ENCODE data around the gene SF3A1.
"Not testable (repeated sequence)": the region's sequence is repeated elsewhere in the genome, so short reads cannot be mapped to it uniquely, and the experiment has no call there.

The SF3A1 gene

DNA sequence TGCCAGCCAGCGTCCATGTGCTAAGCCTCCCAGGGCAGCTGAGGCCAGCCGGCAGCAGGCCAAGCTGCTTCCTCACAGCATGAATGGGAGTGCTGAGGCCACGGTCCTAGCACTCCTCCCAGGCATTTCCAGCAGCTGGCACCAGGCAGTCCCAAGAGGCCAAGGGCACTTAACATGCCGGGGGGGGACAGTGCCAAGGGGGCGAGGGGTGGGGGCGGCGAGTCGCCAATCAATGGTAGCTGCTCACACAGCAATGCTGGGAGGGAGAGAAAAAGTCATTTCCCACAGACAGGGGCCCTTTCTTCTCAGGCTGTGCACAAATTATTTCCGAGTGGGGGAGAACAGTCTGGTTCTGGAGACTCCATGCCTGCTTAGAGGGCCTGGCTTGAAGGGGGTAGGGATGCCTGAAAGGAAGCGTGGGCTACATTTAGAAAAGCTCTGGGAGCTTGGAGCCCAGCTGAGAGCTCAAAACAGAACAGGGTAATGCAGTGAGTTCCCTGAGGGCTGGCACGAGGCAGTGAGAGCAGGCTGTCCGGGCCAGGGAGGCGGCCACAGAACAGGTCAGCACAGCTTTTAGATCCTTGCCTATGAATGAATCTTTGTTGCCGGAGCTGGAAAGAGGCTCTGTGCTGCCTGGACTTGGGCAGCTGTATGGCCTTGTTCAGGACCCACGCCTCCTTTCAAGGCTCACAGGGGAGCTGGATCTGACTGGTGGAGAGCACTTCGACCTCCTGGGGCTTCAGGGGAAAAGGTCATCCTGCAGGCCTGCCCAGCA is 15.6 kb downstream of the SF3A1 start:
- Histone ChIP-seq H3K9me3 (ENCODE audit: low read length) (no peaks in the 10 kb centered on the region), H3K36me3 (ENCODE audit: insufficient read depth, low read length) (peaks cover 98% of the 10 kb centered on the region), H3K4me3 (ENCODE audit: low read depth in 1 of 2, low read length in 2 of 2) (no peak overlapping the region), H3K4me1 (ENCODE audit: insufficient read depth, low read length) (no peaks in the 10 kb centered on the region), H3K9ac (ENCODE audit: low read length) (no peak overlapping the region), H3K27me3 (ENCODE audit: control insufficient read depth in 1 of 2, insufficient read depth in 2 of 2, low read length in 2 of 2) (no peaks in the 10 kb centered on the region), H3K27ac (ENCODE audit: low read depth, low read length) (no peak overlapping the region)

DNA sequence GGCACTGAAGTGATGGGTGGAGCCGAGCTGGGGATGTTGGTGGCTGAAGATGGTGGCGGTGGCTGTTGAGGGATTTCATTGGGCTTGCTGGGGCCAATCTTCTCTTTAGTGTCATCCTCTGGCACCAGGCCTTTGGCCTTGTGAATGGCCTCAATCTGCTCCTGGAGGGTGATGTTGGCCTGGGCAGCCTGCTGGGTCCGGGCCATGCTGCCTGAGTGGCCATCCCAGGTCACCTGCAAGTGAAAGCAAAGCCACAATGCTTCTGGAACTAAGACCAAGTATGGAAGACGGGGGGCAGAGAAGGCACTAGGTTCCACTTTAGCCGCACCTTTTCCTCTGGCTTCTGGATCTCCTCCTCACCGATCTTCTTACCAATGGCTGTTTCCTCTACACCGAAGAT is 17.9 kb downstream of the SF3A1 start:
- Histone ChIP-seq H3K4me1 (ENCODE audit: insufficient read depth, low read length) (no peaks in the 10 kb centered on the region), H3K36me3 (ENCODE audit: insufficient read depth, low read length) (peaks cover 98% of the 10 kb centered on the region), H3K27me3 (ENCODE audit: control insufficient read depth in 1 of 2, insufficient read depth in 2 of 2, low read length in 2 of 2) (no peaks in the 10 kb centered on the region), H3K9me3 (ENCODE audit: low read length) (no peaks in the 10 kb centered on the region), H3K4me3 (ENCODE audit: low read depth in 1 of 2, low read length in 2 of 2) (no peak overlapping the region), H3K9ac (ENCODE audit: low read length) (no peak overlapping the region), H3K27ac (ENCODE audit: low read depth, low read length) (no peak overlapping the region)

DNA sequence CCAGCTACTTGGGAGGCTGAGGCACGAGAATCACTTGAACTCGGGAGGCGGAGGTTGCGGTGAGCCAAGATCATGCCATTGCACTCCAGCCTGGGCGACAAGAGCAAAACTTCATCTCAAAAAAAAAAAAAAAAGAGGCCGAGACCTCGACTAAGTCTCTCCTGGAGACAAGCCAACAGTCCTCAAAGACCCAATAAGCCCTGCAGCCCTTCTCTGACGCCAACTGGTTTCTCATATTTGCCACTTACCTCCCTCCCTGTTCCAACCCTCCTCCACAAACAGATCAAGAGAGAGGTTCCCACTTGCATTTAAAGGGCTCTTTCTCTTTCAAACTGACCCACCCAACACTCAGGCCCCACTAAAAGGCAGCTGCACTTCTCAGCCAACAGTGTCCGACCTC is 18.4 kb downstream of the SF3A1 start:
- peaks cover 98% of the 10 kb centered on the region for H3K36me3 ChIP-seq (ENCODE audit: insufficient read depth, low read length)
- not testable (repeated sequence) for H3K9ac ChIP-seq (ENCODE audit: low read length); H3K27ac ChIP-seq (ENCODE audit: low read depth, low read length); H3K27me3 ChIP-seq (ENCODE audit: control insufficient read depth in 1 of 2, insufficient read depth in 2 of 2, low read length in 2 of 2); H3K9me3 ChIP-seq (ENCODE audit: low read length); H3K4me1 ChIP-seq (ENCODE audit: insufficient read depth, low read length); H3K4me3 ChIP-seq (ENCODE audit: low read depth in 1 of 2, low read length in 2 of 2)

DNA sequence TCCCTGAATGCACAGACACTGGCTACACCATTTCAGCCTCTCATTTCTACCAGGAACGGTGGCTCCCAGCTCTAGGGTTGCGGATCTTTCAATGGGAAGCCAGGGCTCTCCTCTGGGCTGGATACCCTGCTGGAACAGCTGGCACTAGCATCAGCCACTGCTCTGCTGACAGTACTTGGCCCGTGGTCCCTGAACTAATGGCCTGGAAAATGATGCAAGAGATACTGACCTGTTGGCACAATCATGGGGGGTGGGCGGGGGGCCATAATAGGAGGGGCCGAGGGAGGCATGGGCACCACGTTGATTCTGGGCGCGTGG is 19.3 kb downstream of the SF3A1 start:
- Histone ChIP-seq H3K27ac (ENCODE audit: low read depth, low read length) (no peak overlapping the region), H3K36me3 (ENCODE audit: insufficient read depth, low read length) (peaks cover 98% of the 10 kb centered on the region), H3K9ac (ENCODE audit: low read length) (no peak overlapping the region), H3K9me3 (ENCODE audit: low read length) (no peaks in the 10 kb centered on the region), H3K4me3 (ENCODE audit: low read depth in 1 of 2, low read length in 2 of 2) (no peak overlapping the region), H3K27me3 (ENCODE audit: control insufficient read depth in 1 of 2, insufficient read depth in 2 of 2, low read length in 2 of 2) (no peaks in the 10 kb centered on the region), H3K4me1 (ENCODE audit: insufficient read depth, low read length) (no peaks in the 10 kb centered on the region)

DNA sequence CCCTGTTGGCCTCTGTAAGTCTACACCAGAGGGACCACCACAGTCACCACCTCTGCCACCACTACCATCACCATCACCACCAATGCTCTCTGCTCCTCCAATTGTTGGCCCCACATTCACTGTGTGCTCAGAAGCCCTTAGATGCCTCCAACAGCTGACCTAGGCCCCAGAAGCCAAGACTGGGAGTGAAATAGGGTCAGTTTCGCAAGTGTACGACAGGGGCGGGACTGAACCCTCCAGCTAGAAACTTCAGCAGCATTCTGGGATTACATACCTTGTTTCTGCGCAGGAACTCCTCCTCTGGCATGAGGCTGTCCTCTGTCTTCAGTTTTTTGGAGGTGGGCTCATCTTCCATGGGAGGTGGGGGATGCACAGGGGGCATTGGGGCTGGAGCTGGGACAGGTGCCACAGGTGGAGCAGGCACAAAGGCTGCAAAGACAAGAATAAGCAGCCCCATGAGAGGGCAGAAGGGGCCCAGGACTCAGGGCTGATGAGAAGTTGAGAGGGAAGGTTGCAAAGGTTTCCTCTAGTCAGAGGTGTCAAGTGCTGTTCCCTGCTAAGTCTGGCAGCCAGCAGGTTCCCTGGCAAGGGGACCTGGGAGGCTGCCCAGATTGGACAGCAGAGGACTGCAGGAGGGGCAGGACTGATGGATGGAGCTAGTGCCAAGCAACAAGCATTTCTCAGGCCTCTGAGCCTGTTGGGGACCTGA is 19.8 kb downstream of the SF3A1 start:
- Histone ChIP-seq H3K4me3 (ENCODE audit: low read depth in 1 of 2, low read length in 2 of 2) (no peak overlapping the region), H3K9ac (ENCODE audit: low read length) (no peak overlapping the region), H3K27me3 (ENCODE audit: control insufficient read depth in 1 of 2, insufficient read depth in 2 of 2, low read length in 2 of 2) (no peaks in the 10 kb centered on the region), H3K9me3 (ENCODE audit: low read length) (no peaks in the 10 kb centered on the region), H3K27ac (ENCODE audit: low read depth, low read length) (no peak overlapping the region), H3K4me1 (ENCODE audit: insufficient read depth, low read length) (no peaks in the 10 kb centered on the region), H3K36me3 (ENCODE audit: insufficient read depth, low read length) (peaks cover 95% of the 10 kb centered on the region)

DNA sequence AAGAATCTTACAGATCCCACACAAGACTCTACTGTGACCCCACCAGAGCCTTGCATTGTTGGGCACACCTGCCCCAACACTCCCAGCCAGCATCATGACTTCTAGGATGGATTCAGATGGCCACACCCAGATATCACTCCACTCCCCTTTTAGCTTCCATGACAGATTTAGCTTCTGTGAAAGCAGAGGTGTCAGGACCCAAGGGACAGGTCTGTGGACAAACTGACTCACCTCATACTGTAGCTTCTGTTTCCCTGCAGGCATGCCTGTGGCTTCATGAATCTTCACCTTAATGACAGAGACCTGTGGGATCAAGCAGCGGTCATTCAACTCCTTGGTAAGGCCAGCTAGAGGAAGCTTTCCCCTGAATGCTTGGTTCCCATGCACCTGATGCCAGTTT is 21.5 kb downstream of the SF3A1 start:
- H3K9ac ChIP-seq (ENCODE audit: low read length) = no peak overlapping the region
- H3K27me3 ChIP-seq (ENCODE audit: control insufficient read depth in 1 of 2, insufficient read depth in 2 of 2, low read length in 2 of 2) = no peaks in the 10 kb centered on the region
- no peak overlapping the region for H3K27ac ChIP-seq (ENCODE audit: low read depth, low read length)
- H3K4me3 ChIP-seq (ENCODE audit: low read depth in 1 of 2, low read length in 2 of 2) = no peak overlapping the region
- peaks cover 79% of the 10 kb centered on the region for H3K36me3 ChIP-seq (ENCODE audit: insufficient read depth, low read length)
- H3K4me1 ChIP-seq (ENCODE audit: insufficient read depth, low read length) = no peaks in the 10 kb centered on the region
- no peaks in the 10 kb centered on the region for H3K9me3 ChIP-seq (ENCODE audit: low read length)

DNA sequence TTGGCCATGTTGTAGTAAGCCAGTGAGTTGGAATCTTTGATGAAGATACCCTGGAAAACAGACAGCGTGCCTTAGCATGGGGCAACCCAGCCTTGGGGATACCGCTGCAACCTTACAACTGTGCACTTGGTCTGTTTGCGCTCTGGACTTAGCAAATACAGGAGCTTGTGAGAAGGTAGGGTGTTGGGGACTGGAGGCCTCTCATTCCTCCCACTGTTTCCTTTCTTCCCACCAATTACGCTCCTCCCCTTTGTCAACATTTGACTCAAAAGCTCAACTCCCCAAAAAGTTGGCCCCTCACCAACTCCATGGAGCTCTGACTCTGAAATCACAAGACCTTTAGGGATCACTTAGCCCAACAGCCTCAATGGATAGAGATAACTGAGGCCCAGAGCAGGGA is 22.0 kb downstream of the SF3A1 start:
- no peaks in the 10 kb centered on the region for H3K27me3 ChIP-seq (ENCODE audit: control insufficient read depth in 1 of 2, insufficient read depth in 2 of 2, low read length in 2 of 2)
- H3K9ac ChIP-seq (ENCODE audit: low read length) = no peak overlapping the region
- no peaks in the 10 kb centered on the region for H3K4me1 ChIP-seq (ENCODE audit: insufficient read depth, low read length)
- no peaks in the 10 kb centered on the region for H3K9me3 ChIP-seq (ENCODE audit: low read length)
- H3K27ac ChIP-seq (ENCODE audit: low read depth, low read length) = no peak overlapping the region
- H3K4me3 ChIP-seq (ENCODE audit: low read depth in 1 of 2, low read length in 2 of 2) = no peak overlapping the region
- peaks cover 74% of the 10 kb centered on the region for H3K36me3 ChIP-seq (ENCODE audit: insufficient read depth, low read length)

DNA sequence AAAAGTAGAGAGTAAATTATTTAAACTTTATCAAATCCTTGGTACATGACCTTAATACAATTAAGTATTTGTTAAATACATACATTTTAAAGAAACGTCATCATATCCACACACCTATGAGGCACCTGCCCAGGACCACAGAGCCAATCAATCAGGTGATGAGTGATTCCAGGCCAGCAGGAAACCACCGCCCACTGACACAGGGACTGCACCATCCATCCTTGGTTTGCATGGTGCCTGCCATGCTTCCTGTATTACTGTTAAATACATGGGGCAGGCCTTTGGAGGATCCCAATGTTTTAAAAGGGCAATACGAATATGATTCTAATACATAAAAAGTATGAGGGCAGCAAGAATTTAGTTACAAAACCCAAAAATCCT is 23.0 kb downstream of the SF3A1 start:
- Histone ChIP-seq H3K4me1 (ENCODE audit: insufficient read depth, low read length) (no peaks in the 10 kb centered on the region), H3K9ac (ENCODE audit: low read length) (no peak overlapping the region), H3K27me3 (ENCODE audit: control insufficient read depth in 1 of 2, insufficient read depth in 2 of 2, low read length in 2 of 2) (no peaks in the 10 kb centered on the region), H3K4me3 (ENCODE audit: low read depth in 1 of 2, low read length in 2 of 2) (no peak overlapping the region), H3K27ac (ENCODE audit: low read depth, low read length) (no peak overlapping the region), H3K9me3 (ENCODE audit: low read length) (no peaks in the 10 kb centered on the region), H3K36me3 (ENCODE audit: insufficient read depth, low read length) (peaks cover 64% of the 10 kb centered on the region)

DNA sequence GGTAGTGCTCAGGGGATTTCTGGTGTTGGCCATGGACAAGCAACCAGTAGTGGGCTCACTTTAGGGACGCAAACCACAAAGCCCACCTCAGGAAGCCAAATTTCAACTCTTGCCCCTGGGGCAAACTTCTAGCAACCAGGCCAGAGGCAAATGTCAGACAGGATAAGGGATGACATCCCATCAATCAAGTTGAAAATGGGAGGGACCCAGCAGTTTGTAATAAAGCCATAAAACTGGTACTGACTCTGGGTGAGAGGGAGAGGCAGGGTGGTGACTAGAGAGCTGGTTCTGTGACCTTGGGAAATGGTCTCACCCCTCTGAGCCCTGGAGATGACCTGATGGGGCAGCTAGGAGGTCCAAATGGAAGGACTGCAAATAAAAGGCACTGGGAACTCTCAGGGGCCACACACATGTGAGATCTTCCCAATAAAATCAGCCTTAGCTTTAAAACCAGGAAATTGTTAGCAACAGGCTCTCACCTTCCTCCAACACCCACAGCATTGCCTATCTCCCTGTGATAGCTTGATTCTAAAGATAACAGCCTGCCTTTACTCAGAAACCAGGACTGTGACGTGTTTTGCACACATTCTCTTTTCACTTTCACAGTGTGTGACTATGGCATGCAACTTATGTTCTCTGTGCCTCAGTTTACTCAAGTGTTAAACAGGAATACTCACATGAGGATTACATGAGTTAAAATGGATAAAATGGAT is 23.5 kb downstream of the SF3A1 start:
- no peaks in the 10 kb centered on the region for H3K4me1 ChIP-seq (ENCODE audit: insufficient read depth, low read length)
- no peak overlapping the region for H3K4me3 ChIP-seq (ENCODE audit: low read depth in 1 of 2, low read length in 2 of 2)
- H3K27me3 ChIP-seq (ENCODE audit: control insufficient read depth in 1 of 2, insufficient read depth in 2 of 2, low read length in 2 of 2) = no peaks in the 10 kb centered on the region
- H3K36me3 ChIP-seq (ENCODE audit: insufficient read depth, low read length) = peaks cover 59% of the 10 kb centered on the region
- no peak overlapping the region for H3K9ac ChIP-seq (ENCODE audit: low read length)
- no peaks in the 10 kb centered on the region for H3K9me3 ChIP-seq (ENCODE audit: low read length)
- H3K27ac ChIP-seq (ENCODE audit: low read depth, low read length) = no peak overlapping the region

DNA sequence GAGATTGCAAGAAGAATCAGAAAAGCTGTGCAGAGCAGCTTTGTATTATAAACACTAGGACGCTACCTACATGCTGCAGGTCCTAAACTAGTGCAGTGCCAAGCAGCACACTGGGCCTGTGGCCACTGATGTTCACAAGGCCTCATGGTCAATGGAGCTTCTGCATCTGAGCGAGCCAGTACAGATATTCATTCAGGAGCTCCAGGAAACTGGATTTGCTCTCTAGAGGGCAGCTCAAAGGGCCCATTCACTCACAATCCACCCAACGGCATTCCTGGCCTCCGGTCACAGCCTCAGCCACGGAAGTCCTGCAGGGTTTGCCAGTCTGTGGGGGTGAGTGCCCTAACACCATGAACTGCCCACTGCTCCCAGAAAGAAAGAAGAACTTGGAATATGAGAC is 24.1 kb downstream of the SF3A1 start:
- peaks cover 54% of the 10 kb centered on the region for H3K36me3 ChIP-seq (ENCODE audit: insufficient read depth, low read length)
- no peak overlapping the region for H3K27ac ChIP-seq (ENCODE audit: low read depth, low read length)

DNA sequence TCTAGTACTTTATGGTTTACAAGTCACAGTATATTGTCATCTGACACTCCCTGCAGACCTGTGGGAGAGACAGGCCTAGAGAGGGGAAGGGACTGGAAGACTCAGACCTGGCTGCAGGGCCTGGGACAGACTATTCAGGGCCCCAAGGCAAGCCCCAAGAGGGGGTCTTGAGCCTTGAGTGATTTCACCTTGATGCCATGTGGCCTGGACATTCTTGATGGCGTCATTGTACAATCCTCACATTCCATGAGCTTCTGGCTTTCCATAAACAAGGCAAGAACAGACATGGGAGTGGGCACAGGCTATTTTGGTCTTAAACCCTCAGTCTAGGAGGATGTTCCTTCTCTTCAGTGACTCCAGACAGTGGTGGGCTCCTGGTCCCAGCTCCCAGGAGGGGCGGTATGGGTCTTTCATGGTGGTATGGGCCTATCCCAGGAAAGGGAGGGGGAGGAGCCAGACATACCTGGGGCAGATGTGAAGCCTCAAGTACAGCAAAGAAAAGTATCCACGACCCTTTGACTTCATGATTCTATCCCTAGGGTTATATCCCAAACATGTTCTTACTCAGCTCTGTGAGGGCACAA is 28.1 kb downstream of the SF3A1 start:
- peaks cover 14% of the 10 kb centered on the region for H3K36me3 ChIP-seq (ENCODE audit: insufficient read depth, low read length)
- H3K4me3 ChIP-seq (ENCODE audit: low read depth in 1 of 2, low read length in 2 of 2) = no peak overlapping the region
- H3K27me3 ChIP-seq (ENCODE audit: control insufficient read depth in 1 of 2, insufficient read depth in 2 of 2, low read length in 2 of 2) = no peaks in the 10 kb centered on the region
- no peak overlapping the region for H3K9ac ChIP-seq (ENCODE audit: low read length)
- peaks cover 29% of the 10 kb centered on the region for H3K4me1 ChIP-seq (ENCODE audit: insufficient read depth, low read length)
- no peaks in the 10 kb centered on the region for H3K9me3 ChIP-seq (ENCODE audit: low read length)
- H3K27ac ChIP-seq (ENCODE audit: low read depth, low read length) = no peak overlapping the region

More for the DNA sequence above, 24.1 kb downstream of the SF3A1 start:
- Histone ChIP-seq H3K27me3 (ENCODE audit: control insufficient read depth in 1 of 2, insufficient read depth in 2 of 2, low read length in 2 of 2) (no peaks in the 10 kb centered on the region), H3K4me1 (ENCODE audit: insufficient read depth, low read length) (peaks cover under 1% of the 10 kb centered on the region), H3K9me3 (ENCODE audit: low read length) (no peaks in the 10 kb centered on the region), H3K9ac (ENCODE audit: low read length) (no peak overlapping the region), H3K4me3 (ENCODE audit: low read depth in 1 of 2, low read length in 2 of 2) (no peak overlapping the region)

All from muscle layer of colon (tissue), 2 donors.